PFSK-1 (cell line): ENCODE data around the gene CLEC16A.

Experiments used
- FOXP2 ChIP-seq: optimal IDR thresholded peaks from 2 replicates; pipeline ENCODE3; 2011; ENCODE audit warnings: borderline replicate concordance, control low read depth, inconsistent platforms; ENCODE audit not compliant: insufficient read depth; ENCODE audit errors: extremely low read length, extremely low read depth
- POLR2AphosphoS5 ChIP-seq: IDR thresholded peaks from 2 replicates; pipeline ENCODE4 v1.6.1; 2012; ENCODE audit warnings: low read depth, mild to moderate bottlenecking, control low read depth, low read length, moderate library complexity
- REST ChIP-seq, 2 experiments: IDR thresholded peaks; 2 replicates each; pipeline versions ENCODE4 v1.6.1 to v1.8.0; 2011 to 2012; ENCODE audit warnings: low read depth in 2 of 2, low read length in 2 of 2, control low read depth in 1 of 2, inconsistent platforms in 1 of 2, mild to moderate bottlenecking in 1 of 2, moderate library complexity in 1 of 2; ENCODE audit not compliant: insufficient read depth in 1 of 2
- SIN3A ChIP-seq: IDR thresholded peaks from 2 replicates; pipeline ENCODE4 v1.6.1; 2012; ENCODE audit warnings: mild to moderate bottlenecking, low read length, moderate library complexity, borderline replicate concordance; ENCODE audit not compliant: insufficient read depth
- TAF1 ChIP-seq: IDR thresholded peaks from 2 replicates; pipeline ENCODE4 v1.6.1; 2012; ENCODE audit warnings: low read length, control low read depth, borderline replicate concordance; ENCODE audit not compliant: insufficient read depth

CLEC16A gene

GRCh38 chr16:11072420-11073153, 128.2 kb downstream of the CLEC16A start:
- TF ChIP-seq TAF1 = no peak
- TF ChIP-seq REST (IDR thresholded peaks at IDR 0.05; ENCODE audit: insufficient read depth in 1 of 2, low read depth in 2 of 2, low read length in 2 of 2) = no peak
- no peak for TF ChIP-seq POLR2AphosphoS5
- TF ChIP-seq SIN3A = no peak
- no peak for TF ChIP-seq FOXP2

DNA sequence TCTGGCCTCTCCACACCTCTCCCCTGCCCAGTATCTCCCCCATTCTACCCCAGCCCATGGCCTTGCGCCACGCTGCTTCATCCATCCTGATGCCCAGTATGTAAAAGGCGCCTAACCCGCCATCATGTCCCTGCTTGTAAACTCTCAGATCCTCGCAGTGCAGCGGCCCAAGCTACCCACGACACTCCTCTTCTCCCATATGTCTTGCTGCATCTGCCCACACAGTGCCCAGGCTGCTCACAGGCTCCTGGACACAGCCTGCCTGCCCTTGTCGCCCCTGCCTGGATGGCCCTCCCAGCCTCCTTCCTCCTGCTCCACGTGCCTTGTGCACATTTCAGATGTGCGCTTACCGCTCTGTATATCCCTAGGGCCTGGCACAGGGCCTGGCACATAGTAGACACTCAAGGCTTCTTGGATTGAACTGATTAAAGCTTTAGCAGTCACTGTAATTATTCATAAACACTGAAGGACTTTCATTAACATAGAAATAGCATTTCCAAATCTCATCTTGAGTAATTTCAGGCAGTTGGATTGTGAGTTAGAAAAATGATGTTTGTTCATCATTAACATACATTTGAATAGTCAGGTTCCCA, 129.1 kb downstream of the CLEC16A start:
- TF ChIP-seq SIN3A (no peak), POLR2AphosphoS5 (no peak), FOXP2 (no peak), REST (IDR thresholded peaks at IDR 0.05; ENCODE audit: insufficient read depth in 1 of 2, low read depth in 2 of 2, low read length in 2 of 2) (no peak), TAF1 (no peak)

GRCh38 chr16:11074131-11074530, 129.8 kb downstream of the CLEC16A start:
- TF ChIP-seq TAF1 (no peak), SIN3A (no peak), POLR2AphosphoS5 (no peak), FOXP2 (no peak), REST (IDR thresholded peaks at IDR 0.05; ENCODE audit: insufficient read depth in 1 of 2, low read depth in 2 of 2, low read length in 2 of 2) (no peak)

GRCh38 chr16:11075163-11075562, 130.8 kb downstream of the CLEC16A start:
- TF ChIP-seq POLR2AphosphoS5 (no peak), REST (IDR thresholded peaks at IDR 0.05; ENCODE audit: insufficient read depth in 1 of 2, low read depth in 2 of 2, low read length in 2 of 2) (no peak), FOXP2 (no peak), SIN3A (no peak), TAF1 (no peak)
